IMR-90 (cell line): ENCODE results near the gene TCERG1L. TPM values are rescaled to one million over a fixed set of nuclear protein-coding genes. Genes with fewer than 3 reads are reported as not detected.

Experiments
- ATAC-seq: fragments of 200-7000 bp; cut with Tn5 transposase; 2 replicates; pipeline ENCODE4 v1.9.1; 2020; ENCODE audit warnings: low read depth, mild to moderate bottlenecking, moderate library complexity
- BruUV-seq: library from RNA; stranded (reverse); fragments of 400-500 nt; replicated peaks from 2 replicates; lab custom pipeline; 2021; lab: Mats Ljungman, UMichigan
- CTCF ChIA-PET: fragments of 300-600 bp; formaldehyde crosslinking; extraction: SDS; loops from one replicate; lab custom pipeline; 2021; ENCODE audit warnings: antibody characterized with exemption; lab: Yijun Ruan, JAX
- POLR2A ChIA-PET: fragments of 300-600 bp; sonication (Branson Sonifier 250); formaldehyde crosslinking; loops from one replicate; lab custom pipeline; 2022; ENCODE audit warnings: antibody characterized with exemption; ENCODE audit not compliant: unreplicated experiment; lab: Charles Lee
- DNase-seq: peaks from one replicate; pipeline ENCODE4 v3.0.0; 2013
- H2AFZ ChIP-seq: replicated peaks from 2 replicates; pipeline ENCODE3; 2013; ENCODE audit warnings: low read length, mild to moderate bottlenecking; ENCODE audit not compliant: poor library complexity
- H2AK5ac ChIP-seq: 2 replicates; pipeline ENCODE4 v1.6.1; 2013; ENCODE audit warnings: low read depth, low read length, inconsistent platforms
- H2AK9ac ChIP-seq: replicated peaks from 2 replicates; pipeline ENCODE3; 2013; ENCODE audit warnings: mild to moderate bottlenecking, low read depth, low read length, moderate library complexity; ENCODE audit not compliant: poor library complexity
- H2BK120ac ChIP-seq: 2 replicates; pipeline ENCODE4 v1.6.1; 2013; ENCODE audit warnings: low read depth, low read length, inconsistent platforms
- H2BK15ac ChIP-seq: 3 replicates; pipeline ENCODE4 v1.6.1; 2013; ENCODE audit warnings: low read depth, low read length, inconsistent platforms
- H2BK20ac ChIP-seq: 2 replicates; pipeline ENCODE4 v1.6.1; 2013; ENCODE audit warnings: low read depth, mild to moderate bottlenecking, inconsistent platforms, low read length, moderate library complexity
- H2BK5ac ChIP-seq: 2 replicates; pipeline ENCODE4 v1.6.1; 2013; ENCODE audit warnings: mild to moderate bottlenecking, low read depth, low read length, inconsistent platforms; ENCODE audit not compliant: poor library complexity, severe bottlenecking
- H3K14ac ChIP-seq: replicated peaks from 2 replicates; pipeline ENCODE4 v1.6.1; 2013; ENCODE audit warnings: low read depth, low read length, inconsistent platforms
- H3K18ac ChIP-seq: 2 replicates; pipeline ENCODE4 v1.6.1; 2013; ENCODE audit warnings: low read depth, low read length, control low read depth
- H3K23ac ChIP-seq: 2 replicates; pipeline ENCODE4 v1.6.1; 2013; ENCODE audit warnings: low read depth, low read length, inconsistent platforms
- H3K27ac ChIP-seq: 2 replicates; pipeline ENCODE4 v1.5.1; 2013; ENCODE audit warnings: mild to moderate bottlenecking, control low read depth, low read length; ENCODE audit not compliant: insufficient read depth
- H3K27me3 ChIP-seq: 2 replicates; pipeline ENCODE4 v1.6.1; 2013; ENCODE audit warnings: low read length; ENCODE audit not compliant: control insufficient read depth, insufficient read depth
- H3K36me3 ChIP-seq: 2 replicates; pipeline ENCODE4 v1.6.1; 2013; ENCODE audit warnings: low read length, mixed read lengths; ENCODE audit not compliant: control insufficient read depth, insufficient read depth
- H3K4ac ChIP-seq: 2 replicates; pipeline ENCODE4 v1.6.1; 2013; ENCODE audit warnings: low read depth, low read length, inconsistent platforms
- H3K4me1 ChIP-seq: 2 replicates; pipeline ENCODE4 v1.6.1; 2013; ENCODE audit warnings: low read length, mixed read lengths; ENCODE audit not compliant: control insufficient read depth, insufficient read depth
- H3K4me2 ChIP-seq: 2 replicates; pipeline ENCODE4 v1.6.1; 2013; ENCODE audit warnings: low read depth, mild to moderate bottlenecking, control low read depth, low read length, moderate library complexity
- H3K4me3 ChIP-seq: 2 replicates; pipeline ENCODE4 v1.5.1; 2013; ENCODE audit warnings: low read depth, mild to moderate bottlenecking, control low read depth, low read length, moderate library complexity; ENCODE audit not compliant: insufficient read depth
- H3K56ac ChIP-seq: 2 replicates; pipeline ENCODE4 v1.6.1; 2013; ENCODE audit warnings: low read length, inconsistent platforms; ENCODE audit not compliant: insufficient read depth; ENCODE audit errors: extremely low read depth
- H3K79me1 ChIP-seq, 2 experiments: 2 replicates each; pipeline ENCODE4 v1.6.1; 2013; ENCODE audit warnings: low read length in 2 of 2, inconsistent platforms in 1 of 2, low read depth in 1 of 2
- H3K9ac ChIP-seq: 2 replicates; pipeline ENCODE4 v1.6.1; 2013; ENCODE audit warnings: low read depth, low read length, control low read depth
- H3K9me1 ChIP-seq: 2 replicates; pipeline ENCODE4 v1.6.1; 2013; ENCODE audit warnings: low read length, inconsistent platforms; ENCODE audit not compliant: insufficient read depth
- H3K9me3 ChIP-seq: 2 replicates; pipeline ENCODE4 v1.6.1; 2013; ENCODE audit warnings: low read length; ENCODE audit not compliant: control insufficient read depth, insufficient read depth
- H4K20me1 ChIP-seq: 2 replicates; pipeline ENCODE4 v1.6.1; 2013; ENCODE audit warnings: low read length, inconsistent platforms; ENCODE audit not compliant: insufficient read depth
- H4K5ac ChIP-seq: 2 replicates; pipeline ENCODE4 v1.6.1; 2013; ENCODE audit warnings: mild to moderate bottlenecking, low read depth, low read length, control low read depth
- H4K8ac ChIP-seq, 2 experiments: 2 replicates each; pipeline ENCODE4 v1.6.1; 2013; ENCODE audit warnings: low read depth in 2 of 2, low read length in 2 of 2, control low read depth in 1 of 2, inconsistent platforms in 1 of 2
- H4K91ac ChIP-seq: 2 replicates; pipeline ENCODE4 v1.6.1; 2013; ENCODE audit warnings: low read depth, low read length, inconsistent platforms; ENCODE audit not compliant: insufficient read depth
- MXI1 ChIP-seq: IDR thresholded peaks from 2 replicates; pipeline ENCODE4 v1.6.1; 2012; ENCODE audit warnings: low read depth, mild to moderate bottlenecking, low read length, moderate library complexity, borderline replicate concordance
- RFX5 ChIP-seq: IDR thresholded peaks from 2 replicates; pipeline ENCODE4 v1.8.0; 2012; ENCODE audit warnings: low read depth, mild to moderate bottlenecking, low read length, moderate library complexity
- SMC3 ChIP-seq: fragments of 150-350 bp; IDR thresholded peaks from 2 replicates; pipeline ENCODE4 v1.6.1; 2016; ENCODE audit warnings: low read depth, mild to moderate bottlenecking, antibody characterized with exemption, low read length, moderate library complexity
- WGBS, 2 experiments: methylation state at CpG; one replicate each; pipeline versions ENCODE4 v1.1.5 to v1.1.7; 2013; ENCODE audit warnings: missing lambda C conversion rate in 2 of 2; ENCODE audit not compliant: insufficient read length in 1 of 2; ENCODE audit errors: extremely low coverage in 2 of 2; 5-methylcytosine and 5-hydroxymethylcytosine counted together
- dilution Hi-C: fragments of 300-500 bp; cut with HindIII; formaldehyde crosslinking; loops from one replicate; pipeline ENCODE4 v1.14.3; 2018; ENCODE audit warnings: low sequenced_read_pairs; ENCODE audit not compliant: unreplicated experiment
- in situ Hi-C: fragments of 300-500 bp; cut with MboI; formaldehyde crosslinking; loops from 3 replicates; pipeline ENCODE4 v1.14.3; 2019; ENCODE audit warnings: low sequenced_read_pairs, inconsistent platforms, mixed read lengths
- intact Hi-C: fragments of 100-400 bp; cut with micrococcal nuclease; formaldehyde crosslinking; loops from 2 replicates; pipeline ENCODE4 v1.10.0; 2022
- polyA plus RNA-seq, 3 experiments: library from polyadenylated mRNA; depleted of rRNA; stranded (reverse); fragments of >200 nt; gene quantifications; 2 replicates each; pipeline ENCODE4 v1.2.3, GENCODE V29; 2012; ENCODE audit warnings: low replicate concordance in 1 of 3
- total RNA-seq: library from RNA; depleted of rRNA; stranded (reverse); fragments of >200 nt; gene quantifications from 2 replicates; pipeline ENCODE4 v1.2.3, GENCODE V29; 2012

TCERG1L gene
- total and polyA plus RNA-seq, 2 of the 4 experiments (the other 2 are of a cell fraction), result not detected

DNA sequence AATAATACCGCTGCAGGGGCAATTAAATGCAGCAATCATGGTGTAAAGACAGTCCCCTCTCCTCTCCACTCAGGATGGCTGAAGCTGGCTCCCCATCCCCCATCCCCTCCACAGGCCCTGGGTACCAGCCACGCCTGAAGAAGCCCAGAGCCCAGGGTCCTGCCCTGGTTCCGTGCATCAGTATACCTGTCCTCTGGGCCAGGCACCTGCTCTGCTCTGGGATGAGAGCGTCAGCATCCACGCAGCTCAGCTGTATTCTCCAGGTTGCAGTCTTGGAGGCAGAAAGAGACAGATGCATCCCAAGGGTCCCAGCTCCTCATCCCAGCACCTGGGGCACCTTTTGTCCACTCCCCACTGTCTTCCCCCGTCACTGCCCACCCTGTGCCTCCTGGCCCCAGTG is 233.8 kb downstream of the TCERG1L start:
- no peak for ATAC-seq
- ChIA-PET POLR2A (no interaction called here), CTCF (no interaction called here)
- H4K20me1 ChIP-seq, result no peaks in the 10 kb centered on the region
- H2AK9ac ChIP-seq, result no peak overlapping the region
- H3K56ac ChIP-seq, result no peak overlapping the region
- intact Hi-C loops (no loop called here), in situ Hi-C loops (no loop called here), dilution Hi-C loops (no loop called here)
- H2BK120ac ChIP-seq, result no peak overlapping the region
- no peak overlapping the region for H2AK5ac ChIP-seq
- no peaks in the 10 kb centered on the region for H3K36me3 ChIP-seq
- H4K91ac ChIP-seq, result no peak overlapping the region
- BruUV-seq, result no TSS peak
- no peaks in the 10 kb centered on the region for H3K4me1 ChIP-seq
- no peak overlapping the region for H4K8ac ChIP-seq
- no peak overlapping the region for H3K4ac ChIP-seq
- H3K9me1 ChIP-seq, result no peaks in the 10 kb centered on the region
- H3K14ac ChIP-seq, result no peak overlapping the region
- no peak overlapping the region for H2AFZ ChIP-seq
- H4K5ac ChIP-seq, result no peak overlapping the region
- H3K9ac ChIP-seq, result no peak overlapping the region
- no peak overlapping the region for H2BK20ac ChIP-seq
- no peaks in the 10 kb centered on the region for H3K79me1 ChIP-seq
- H3K4me2 ChIP-seq, result no peak overlapping the region
- H2BK5ac ChIP-seq, result no peak overlapping the region
- no peak overlapping the region for H2BK15ac ChIP-seq
- peaks cover 55% of the 10 kb centered on the region for H3K9me3 ChIP-seq
- H3K23ac ChIP-seq, result no peak overlapping the region
- H3K27me3 ChIP-seq, result no peaks in the 10 kb centered on the region
- H3K4me3 ChIP-seq, result no peak overlapping the region
- no peak for DNase-seq
- H3K27ac ChIP-seq, result no peak overlapping the region
- WGBS, 2 experiments, result no CpG with 5 or more reads among the region's 6 CpGs
- TF ChIP-seq SMC3 (no peak), MXI1 (no peak), RFX5 (no peak)
- no peak overlapping the region for H3K18ac ChIP-seq
